ENCODE data around the gene RAI2. TPM values are rescaled to one million over a fixed set of nuclear protein-coding genes. Genes with fewer than 3 reads are reported as not detected.

Gene RAI2
- total RNA-seq, 4 donors from 2014 or later, result 0.38 to 17.7 (median 2.5) TPM

GRCh38 chrX:17814059-17814458, 47.0 kb downstream of the RAI2 start:
- Histone ChIP-seq H3K36me3 (no peaks in the 10 kb centered on the region), H3K9me3 (no peaks in the 10 kb centered on the region), H3K4me1 (peaks cover 0 to 10% (median 0%) of the 10 kb centered on the region in 3 donors), H3K4me3 (no peak overlapping the region), H3K27me3 (no peaks in the 10 kb centered on the region), H3K27ac (peak overlapping the region in 2 of 4 donors; percentile 10 to 51)
- no peak for DNase-seq
- intact Hi-C loops (cut with DNase I), result no loop called here
- 64 to 100% methylated on average over 1 to 3 of the region's 3 CpGs for WGBS, 2 donors
- no peak for TF ChIP-seq POLR2A (IDR thresholded peaks at IDR 0.05)
- no peak for TF ChIP-seq CTCF (IDR thresholded peaks at IDR 0.05)

- TF ChIP-seq POLR2A (IDR thresholded peaks at IDR 0.05) (no peak), CTCF (IDR thresholded peaks at IDR 0.05) (no peak)
- Histone ChIP-seq H3K36me3 (no peaks in the 10 kb centered on the region), H3K27ac (no peak overlapping the region), H3K4me3 (no peak overlapping the region), H3K4me1 (peaks cover 0 to 10% (median 0%) of the 10 kb centered on the region in 3 donors), H3K9me3 (no peaks in the 10 kb centered on the region), H3K27me3 (no peaks in the 10 kb centered on the region)
- DNase-seq, result no peak
- whole genome bisulfite sequencing, 2 donors, result 67 to 72% methylated on average over 3 of the region's 3 CpGs
- intact Hi-C loops (cut with DNase I), result no loop called here
These were observed 47.8 kb downstream of the RAI2 start for GRCh38 chrX:17813277-17813676.

GRCh38 chrX:17812763-17813162, 48.3 kb downstream of the RAI2 start:
- intact Hi-C loops (cut with DNase I), result no loop called here
- 42 to 45% methylated on average over 1 of the region's 1 CpG for WGBS, 2 donors
- H3K27me3 ChIP-seq, result no peaks in the 10 kb centered on the region
- no peaks in the 10 kb centered on the region for H3K36me3 ChIP-seq
- peak in 5 of 6 experiments; percentile 33 to 48 (median 36) for TF ChIP-seq CTCF (IDR thresholded peaks at IDR 0.05)
- no peak for TF ChIP-seq POLR2A (IDR thresholded peaks at IDR 0.05)
- no peaks in the 10 kb centered on the region for H3K9me3 ChIP-seq
- H3K4me3 ChIP-seq, result no peak overlapping the region
- DNase-seq, result no peak
- peaks cover 0 to 10% (median 0%) of the 10 kb centered on the region in 3 donors for H3K4me1 ChIP-seq
- H3K27ac ChIP-seq, result no peak overlapping the region

- H3K27me3 ChIP-seq, result no peaks in the 10 kb centered on the region
- no peaks in the 10 kb centered on the region for H3K36me3 ChIP-seq
- intact Hi-C loops (cut with DNase I), result no loop called here
- no peaks in the 10 kb centered on the region for H3K9me3 ChIP-seq
- no peak for DNase-seq
- WGBS, 2 donors, result 48 to 86% methylated on average over 2 to 3 of the region's 6 CpGs
- no peak for TF ChIP-seq CTCF (IDR thresholded peaks at IDR 0.05)
- no peak for TF ChIP-seq POLR2A (IDR thresholded peaks at IDR 0.05)
- no peak overlapping the region for H3K27ac ChIP-seq
- no peak overlapping the region for H3K4me3 ChIP-seq
- H3K4me1 ChIP-seq, result peaks cover 0 to 10% (median 0%) of the 10 kb centered on the region in 3 donors
These were observed 51.1 kb downstream of the RAI2 start for GRCh38 chrX:17809984-17810383.

GRCh38 chrX:17809273-17809672, 51.8 kb downstream of the RAI2 start:
- Histone ChIP-seq H3K9me3 (no peaks in the 10 kb centered on the region), H3K4me3 (no peak overlapping the region), H3K36me3 (no peaks in the 10 kb centered on the region), H3K27ac (no peak overlapping the region), H3K27me3 (no peaks in the 10 kb centered on the region), H3K4me1 (peaks cover 0 to 8% (median 0%) of the 10 kb centered on the region in 3 donors)
- TF ChIP-seq CTCF (IDR thresholded peaks at IDR 0.05) (no peak), POLR2A (IDR thresholded peaks at IDR 0.05) (no peak)
- intact Hi-C loops (cut with DNase I), result no loop called here
- no peak for DNase-seq
- 73 to 75% methylated on average over 4 of the region's 4 CpGs for WGBS, 2 donors
